HG03342 (cell line): Measurements from ENCODE around the gene RIC8A.

Source experiments
- ATAC-seq: cut with Tn5 transposase; IDR thresholded peaks from one replicate; pipeline ENCODE4 v1.9.1; 2021; ENCODE audit warnings: mild to moderate bottlenecking, moderate library complexity; ENCODE audit not compliant: unreplicated experiment

Gene RIC8A

GRCh38 chr11:203945-204586 lies 3.4 kb upstream of the RIC8A start:
- ATAC-seq = no peak

- ATAC-seq = no peak
Observed at GRCh38 chr11:204587-205109, 2.9 kb upstream of the RIC8A start.

GRCh38 chr11:205221-206001 lies 2.1 kb upstream of the RIC8A start:
- no peak for ATAC-seq

GRCh38 chr11:206002-206384 lies 1.5 kb upstream of the RIC8A start:
- no peak for ATAC-seq

GRCh38 chr11:206526-207207 lies 841 bp upstream of the RIC8A start:
- ATAC-seq = no peak

- no peak for ATAC-seq
Observed at GRCh38 chr11:207863-208180, 314 bp downstream of the RIC8A start.

- ATAC-seq = peak; percentile 40
Observed at GRCh38 chr11:208181-208916, 841 bp downstream of the RIC8A start.

- peak; percentile 0 for ATAC-seq
Observed at GRCh38 chr11:208917-209260, 1.4 kb downstream of the RIC8A start.

GRCh38 chr11:209275-210121 lies 2.0 kb downstream of the RIC8A start:
- no peak for ATAC-seq

- no peak for ATAC-seq
Observed at GRCh38 chr11:210122-210802, 2.8 kb downstream of the RIC8A start.

GRCh38 chr11:210803-211180 lies 3.3 kb downstream of the RIC8A start:
- no peak for ATAC-seq

GRCh38 chr11:211295-211694 lies 3.8 kb downstream of the RIC8A start:
- ATAC-seq = no peak

- ATAC-seq = no peak
Observed at GRCh38 chr11:211741-212140, 4.2 kb downstream of the RIC8A start.

- no peak for ATAC-seq
Observed at GRCh38 chr11:212150-213100, 4.9 kb downstream of the RIC8A start.

GRCh38 chr11:213111-213510 lies 5.6 kb downstream of the RIC8A start:
- ATAC-seq = no peak

GRCh38 chr11:214083-214482 lies 6.6 kb downstream of the RIC8A start:
- no peak for ATAC-seq

- ATAC-seq = no peak
Observed at GRCh38 chr11:215581-216037, 8.1 kb downstream of the RIC8A start.

GRCh38 chr11:216081-216974 lies 8.8 kb downstream of the RIC8A start:
- no peak for ATAC-seq
